Endothelial cell of umbilical vein (primary cell): Measurements from ENCODE around the gene ASGR1. TPM values are rescaled to one million over a fixed set of nuclear protein-coding genes. Genes with fewer than 3 reads are reported as not detected.
"Not testable (repeated sequence)": the region's sequence is repeated elsewhere in the genome, so short reads cannot be mapped to it uniquely, and the experiment has no call there.

Source experiments
- BruUV-seq: library from RNA; stranded (reverse); fragments of 400-500 nt; replicated peaks from 2 replicates; lab custom pipeline; 2021; lab: Mats Ljungman, UMichigan
- CTCF ChIA-PET: fragments of 300-600, 350-600 bp; sonication (Branson Sonifier 250); formaldehyde crosslinking; loops from one replicate; lab custom pipeline; 2021; ENCODE audit warnings: antibody characterized with exemption, inconsistent platforms; lab: Charles Lee
- POLR2A ChIA-PET: fragments of 300-600, 350-600 bp; sonication (Branson Sonifier 250); formaldehyde crosslinking; loops from one replicate; lab custom pipeline; 2021; ENCODE audit warnings: antibody characterized with exemption, inconsistent platforms; lab: Charles Lee
- DNase-seq: peaks from one replicate; pipeline ENCODE4 v3.0.0-alpha.2; 2011; ENCODE audit warnings: low read depth, low spot score
- FAIRE-seq: peaks from 2 replicates; lab custom pipeline; 2011; peaks lifted over from hg19 to GRCh38; lab: Jason Lieb, UNC
- H2AFZ ChIP-seq: 2 replicates; pipeline ENCODE4 v1.6.0; 2012; ENCODE audit warnings: low read depth, low read length, control low read depth, inconsistent platforms
- H3K27ac ChIP-seq: 2 replicates; pipeline ENCODE4 v1.5.1; 2011; ENCODE audit warnings: low read depth, mild to moderate bottlenecking, control low read depth, low read length, moderate library complexity; ENCODE audit not compliant: insufficient read depth
- H3K27me3 ChIP-seq, 2 experiments: 2 replicates each; pipeline versions ENCODE4 v1.6.0 to v1.6.1; 2011; ENCODE audit warnings: low read length in 2 of 2, mixed read lengths in 1 of 2; ENCODE audit not compliant: control insufficient read depth in 2 of 2, insufficient read depth in 2 of 2
- H3K36me3 ChIP-seq, 2 experiments: 2 replicates in 1 of 2; 3 replicates in 1 of 2; pipeline ENCODE4 v1.5.1; 2011; ENCODE audit warnings: low read length in 2 of 2, mild to moderate bottlenecking in 1 of 2, moderate library complexity in 1 of 2; ENCODE audit not compliant: control insufficient read depth in 2 of 2, insufficient read depth in 2 of 2; ENCODE audit errors: extremely low read depth in 1 of 2
- H3K4me1 ChIP-seq: 3 replicates; pipeline ENCODE4 v1.5.1; 2011; ENCODE audit warnings: mild to moderate bottlenecking, low read length; ENCODE audit not compliant: control insufficient read depth, insufficient read depth; ENCODE audit errors: extremely low read depth
- H3K4me2 ChIP-seq: 2 replicates; pipeline ENCODE4 v1.6.1; 2011; ENCODE audit warnings: low read length, control low read depth, mixed read lengths; ENCODE audit not compliant: insufficient read depth
- H3K4me3 ChIP-seq, 3 experiments: fragments of 200-600 bp in 1 of 3; sonication (generic), shearing (Covaris generic) in 1 of 3; replicated peaks in 1 of 3; 2 replicates each; pipeline ENCODE4 v1.5.1; 2011 to 2016; ENCODE audit warnings: control low read depth in 3 of 3, low read length in 3 of 3, mild to moderate bottlenecking in 2 of 3, inconsistent platforms in 1 of 3, low read depth in 1 of 3, moderate library complexity in 1 of 3; ENCODE audit not compliant: insufficient read depth in 1 of 3
- H3K79me2 ChIP-seq: 2 replicates; pipeline ENCODE4 v1.6.0; 2012; ENCODE audit warnings: low read length, inconsistent platforms; ENCODE audit not compliant: control insufficient read depth, insufficient read depth
- H3K9ac ChIP-seq: replicated peaks from 2 replicates; pipeline ENCODE3; 2011; ENCODE audit warnings: low read length, control low read depth; ENCODE audit not compliant: insufficient read depth; ENCODE audit errors: extremely low read depth
- H3K9me1 ChIP-seq: replicated peaks from 3 replicates; pipeline ENCODE4 v1.6.0; 2011; ENCODE audit warnings: mild to moderate bottlenecking, low read length; ENCODE audit not compliant: control insufficient read depth, insufficient read depth; ENCODE audit errors: extremely low read depth
- H3K9me3 ChIP-seq: replicated peaks from 2 replicates; pipeline ENCODE4 v1.5.1; 2012; ENCODE audit warnings: low read length, inconsistent platforms; ENCODE audit not compliant: control insufficient read depth, insufficient read depth
- H4K20me1 ChIP-seq: replicated peaks from 2 replicates; pipeline ENCODE3; 2011; ENCODE audit warnings: mild to moderate bottlenecking, low read length; ENCODE audit not compliant: control insufficient read depth, insufficient read depth; ENCODE audit errors: extremely low read depth
- CTCF ChIP-seq, 2 donors: IDR thresholded peaks; 1 replicate in 1 of 2; 2 replicates in 1 of 2; pipeline ENCODE4 v1.5.1; 2011; ENCODE audit warnings: low read length in 2 of 2, mild to moderate bottlenecking in 2 of 2, moderate library complexity in 2 of 2, control low read depth in 1 of 2, inconsistent platforms in 1 of 2, low read depth in 1 of 2; ENCODE audit not compliant: insufficient read depth in 1 of 2; ENCODE audit errors: extremely low read depth in 1 of 2
- EZH2 ChIP-seq: IDR thresholded peaks from 2 replicates; pipeline ENCODE4 v1.6.1; 2012; ENCODE audit warnings: borderline replicate concordance, low read depth, mild to moderate bottlenecking, moderate library complexity, low read length, inconsistent platforms; ENCODE audit not compliant: severe bottlenecking
- FOS ChIP-seq: IDR thresholded peaks from 2 replicates; pipeline ENCODE4 v1.6.1; 2011; ENCODE audit warnings: mild to moderate bottlenecking, low read length, moderate library complexity, borderline replicate concordance; ENCODE audit not compliant: insufficient read depth
- GATA2 ChIP-seq: IDR thresholded peaks from 2 replicates; pipeline ENCODE4 v1.7.0; 2011; ENCODE audit warnings: low read depth, mild to moderate bottlenecking, moderate library complexity, mixed read lengths, low read length; ENCODE audit not compliant: insufficient read length, insufficient read depth
- JUN ChIP-seq: IDR thresholded peaks from 2 replicates; pipeline ENCODE4 v1.6.1; 2011; ENCODE audit warnings: borderline replicate concordance, low read depth; ENCODE audit not compliant: insufficient read length, insufficient read depth
- MAX ChIP-seq: IDR thresholded peaks from 2 replicates; pipeline ENCODE4 v1.6.1; 2011; ENCODE audit not compliant: insufficient read depth, insufficient read length
- MYC ChIP-seq: IDR thresholded peaks from one replicate; pipeline ENCODE4 v1.6.1; 2011; ENCODE audit warnings: mild to moderate bottlenecking, low read depth, low read length
- POLR2A ChIP-seq: IDR thresholded peaks from 2 replicates; pipeline ENCODE4 v1.6.1; 2012; ENCODE audit warnings: low read depth, mild to moderate bottlenecking, control low read depth, low read length
- POLR2AphosphoS5 ChIP-seq: IDR thresholded peaks from 2 replicates; pipeline ENCODE4 v1.6.1; 2012; ENCODE audit warnings: low read depth, mild to moderate bottlenecking, control low read depth, low read length, moderate library complexity; ENCODE audit not compliant: insufficient read depth
- dilution Hi-C: fragments of 300-500 bp; cut with MboI; formaldehyde crosslinking; loops from one replicate; pipeline ENCODE4 v1.15.0; 2019; ENCODE audit warnings: low sequenced_read_pairs; ENCODE audit not compliant: extremely low pct_ligation_motif_present
- intact Hi-C: fragments of 100-400 bp; cut with micrococcal nuclease; formaldehyde crosslinking; loops from one replicate; pipeline ENCODE4 v1.10.0; 2022
- polyA plus RNA-seq, 4 experiments: library from polyadenylated mRNA; depleted of rRNA in 3 of 4; stranded (reverse) in 3 of 4; unstranded in 1 of 4; fragments of >200 nt; gene quantifications; 2 replicates each; pipeline versions ENCODE4 v1.2.1 to v1.2.3, GENCODE V29; 2011 to 2012; ENCODE audit warnings: missing spikeins in 1 of 4
- total RNA-seq: library from RNA; stranded (reverse); gene quantifications from 2 replicates; pipeline ENCODE4 v1.2.3, GENCODE V29; 2021

The ASGR1 gene
- total and polyA plus RNA-seq, 2 donors (not counting 3 experiments of a cell fraction or from before 2014, with no cell fraction given): 10.2 to 12.5 TPM

GRCh38 chr17:7168841-7169564, 10.2 kb downstream of the ASGR1 start:
- dilution Hi-C loops, H3K36me3 ChIP-seq, POLR2A ChIA-PET, intact Hi-C loops, FAIRE-seq, BruUV-seq, H3K27ac ChIP-seq, H3K4me3 ChIP-seq, H3K4me1 ChIP-seq, H3K79me2 ChIP-seq, H3K9ac ChIP-seq, H3K9me3 ChIP-seq, H2AFZ ChIP-seq, DNase-seq, H3K9me1 ChIP-seq, H3K4me2 ChIP-seq, H3K27me3 ChIP-seq, H4K20me1 ChIP-seq: not testable (repeated sequence)
- CTCF ChIA-PET: interaction anchor here (1.0 to 1.7 kb wide), 5 partner anchors 8 to 124 kb away, joined by 3 to 5 read pairs (median 3); no protein-coding TSS in a partner anchor

- H2AFZ ChIP-seq: no peak overlapping the region
- intact Hi-C loops: no loop called here
These were observed 11.3 kb downstream of the ASGR1 start for GRCh38 chr17:7167832-7168231.

More at GRCh38 chr17:7167832-7168231, 11.3 kb downstream of the ASGR1 start:
- H3K36me3 ChIP-seq: no peaks in the 10 kb centered on the region
- POLR2A ChIA-PET: interaction anchor here (0.6 kb wide), 1 partner anchor 442 kb away, joined by 3 read pairs; no protein-coding TSS in a partner anchor
- H3K4me1 ChIP-seq: no peaks in the 10 kb centered on the region
- H3K9ac ChIP-seq: no peak overlapping the region
- H3K9me3 ChIP-seq: no peaks in the 10 kb centered on the region
- no peak for DNase-seq
- no peaks in the 10 kb centered on the region for H3K27me3 ChIP-seq
- CTCF ChIA-PET: interaction anchor here (0.6 to 1.7 kb wide), 4 partner anchors 10 to 122 kb away, joined by 3 to 6 read pairs (median 5); no protein-coding TSS in a partner anchor
- TF ChIP-seq EZH2: no peak
- no peak for TF ChIP-seq MYC
- TF ChIP-seq MAX: no peak
- TF ChIP-seq POLR2AphosphoS5: no peak
- TF ChIP-seq JUN: no peak
- no peak for TF ChIP-seq GATA2
- TF ChIP-seq CTCF (IDR thresholded peaks at IDR 0.05; ENCODE audit: extremely low read depth in 1 of 2, insufficient read depth in 1 of 2, low read depth in 1 of 2, low read length in 2 of 2): no peak
- TF ChIP-seq FOS: no peak
- TF ChIP-seq POLR2A: no peak
- H3K9me1 ChIP-seq: no peaks in the 10 kb centered on the region
- no peak overlapping the region for H3K4me2 ChIP-seq
- BruUV-seq: no TSS peak
- no peaks in the 10 kb centered on the region for H4K20me1 ChIP-seq
- no peak overlapping the region for H3K27ac ChIP-seq
- H3K79me2 ChIP-seq: no peaks in the 10 kb centered on the region
- no peak overlapping the region for H3K4me3 ChIP-seq
- no peak for FAIRE-seq
- dilution Hi-C loops: no loop called here
